ENCODE measurements around the gene ANKRD11. TPM values are rescaled to one million over a fixed set of nuclear protein-coding genes. Genes with fewer than 3 reads are reported as not detected.

Gene ANKRD11
- polyA plus RNA-seq: 10 to 100 TPM; 48.4 to 86.7 (median 65.5) TPM
- long read RNA-seq, donor 1: 0 reads
- long read RNA-seq, donor 2, partial matches to known transcripts: 0 of 1 reads
- long read RNA-seq, donor 2, other reads (novel, unspliced or antisense): 0 of 1 reads
- long read RNA-seq, donor 3, transcript ANKRD11-219 (1 exons, 2,239 nt): major isoform, 18 of 51 reads
- long read RNA-seq, donor 3, partial matches to known transcripts: 30 of 51 reads
- long read RNA-seq, donor 3, other reads (novel, unspliced or antisense): 0 of 51 reads
- long read RNA-seq, donor 4: 0 reads
- long read RNA-seq, donor 5, partial matches to known transcripts: 0 of 6 reads
- long read RNA-seq, donor 5, other reads (novel, unspliced or antisense): 0 of 6 reads
- long read RNA-seq, donor 6, partial matches to known transcripts: 2,609 of 5,132 reads
- long read RNA-seq, donor 6, other reads (novel, unspliced or antisense): 2,522 of 5,132 reads
- long read RNA-seq, donor 7, transcript ANKRD11-219 (1 exons, 2,239 nt): major isoform, 9 of 19 reads
- long read RNA-seq, donor 7, partial matches to known transcripts: 7 of 19 reads
- long read RNA-seq, donor 7, other reads (novel, unspliced or antisense): 0 of 19 reads
- long read RNA-seq, donor 8, partial matches to known transcripts: 0 of 1 reads
- long read RNA-seq, donor 8, other reads (novel, unspliced or antisense): 0 of 1 reads
- long read RNA-seq, donor 9, partial matches to known transcripts: 0 of 1 reads
- long read RNA-seq, donor 9, other reads (novel, unspliced or antisense): 0 of 1 reads
- long read RNA-seq, donor 10, transcript ANKRD11-219 (1 exons, 2,239 nt): major isoform, 5 of 28 reads
- long read RNA-seq, donor 10, partial matches to known transcripts: 22 of 28 reads
- long read RNA-seq, donor 10, other reads (novel, unspliced or antisense): 0 of 28 reads

- Histone ChIP-seq H3K27me3 (ENCODE audit: control insufficient read depth in 3 of 3, insufficient read depth in 3 of 3, low read length in 3 of 3) (no peaks in the 10 kb centered on the region), H3K27ac (ENCODE audit: low read depth in 1 of 3, low read length in 2 of 3) (peak within 1 kb of the TSS; percentile 84 to 98 (median 92)), H3K4me3 (ENCODE audit: low read depth in 1 of 3, low read length in 3 of 3) (peak within 1 kb of the TSS; percentile 68 to 99 (median 80)), H3K9me3 (ENCODE audit: control insufficient read depth in 2 of 2, insufficient read depth in 1 of 2, low read depth in 1 of 2, low read length in 1 of 2) (no peaks in the 10 kb centered on the region), H3K4me1 (ENCODE audit: control insufficient read depth in 3 of 3, insufficient read depth in 2 of 3, low read depth in 1 of 3, low read length in 2 of 3) (peaks cover 11 to 27% (median 15%) of the 10 kb centered on the region in 3 donors), H3K36me3 (ENCODE audit: control insufficient read depth in 3 of 3, insufficient read depth in 2 of 3, low read depth in 1 of 3, low read length in 3 of 3) (peaks cover 0 to 25% (median 0%) of the 10 kb centered on the region in 3 donors)
- DNase-seq (peak; percentile 99 to 100), FAIRE-seq (no peak)
- WGBS, 3 donors: 0% methylated on average over 73 to 96 of the region's 96 CpGs
Observed at GRCh38 chr16:89490439-89491237, at the start of gene ANKRD11. Gene ANKRD11, minus strand, starts transcription at chr16:89490561. Its CDS starts 173,542 bp downstream, at chr16:89317019.

- no peak for FAIRE-seq
- H3K36me3 ChIP-seq (ENCODE audit: control insufficient read depth in 3 of 3, insufficient read depth in 2 of 3, low read depth in 1 of 3, low read length in 3 of 3): peaks cover 13 to 85% (median 14%) of the 10 kb centered on the region in 3 donors
- H3K27me3 ChIP-seq (ENCODE audit: control insufficient read depth in 3 of 3, insufficient read depth in 3 of 3, low read length in 3 of 3): no peaks in the 10 kb centered on the region
- H3K4me1 ChIP-seq (ENCODE audit: control insufficient read depth in 3 of 3, insufficient read depth in 2 of 3, low read depth in 1 of 3, low read length in 2 of 3): peaks cover 0 to 7% (median 0%) of the 10 kb centered on the region in 3 donors
- no peak for DNase-seq
- 91 to 95% (median 95%) methylated on average over 12 of the region's 12 CpGs for WGBS, 3 donors
- no peak overlapping the region for H3K4me3 ChIP-seq (ENCODE audit: low read depth in 1 of 3, low read length in 3 of 3)
- H3K27ac ChIP-seq (ENCODE audit: low read depth in 1 of 3, low read length in 2 of 3): no peak overlapping the region
- no peaks in the 10 kb centered on the region for H3K9me3 ChIP-seq (ENCODE audit: control insufficient read depth in 2 of 2, insufficient read depth in 1 of 2, low read depth in 1 of 2, low read length in 1 of 2)
Observed at GRCh38 chr16:89538286-89538685, 47.9 kb upstream of the ANKRD11 start.

GRCh38 chr16:89537549-89537925 is 47.2 kb upstream of the ANKRD11 start:
- Histone ChIP-seq H3K4me3 (ENCODE audit: low read depth in 1 of 3, low read length in 3 of 3) (no peak overlapping the region), H3K9me3 (ENCODE audit: control insufficient read depth in 2 of 2, insufficient read depth in 1 of 2, low read depth in 1 of 2, low read length in 1 of 2) (no peaks in the 10 kb centered on the region), H3K36me3 (ENCODE audit: control insufficient read depth in 3 of 3, insufficient read depth in 2 of 3, low read depth in 1 of 3, low read length in 3 of 3) (peaks cover 14 to 90% (median 15%) of the 10 kb centered on the region in 3 donors), H3K4me1 (ENCODE audit: control insufficient read depth in 3 of 3, insufficient read depth in 2 of 3, low read depth in 1 of 3, low read length in 2 of 3) (peaks cover 0 to 7% (median 0%) of the 10 kb centered on the region in 3 donors), H3K27ac (ENCODE audit: low read depth in 1 of 3, low read length in 2 of 3) (no peak overlapping the region), H3K27me3 (ENCODE audit: control insufficient read depth in 3 of 3, insufficient read depth in 3 of 3, low read length in 3 of 3) (no peaks in the 10 kb centered on the region)
- 90 to 91% (median 91%) methylated on average over 7 of the region's 7 CpGs for WGBS, 3 donors
- FAIRE-seq: no peak
- no peak for DNase-seq

GRCh38 chr16:89536886-89537548 is 46.7 kb upstream of the ANKRD11 start:
- Histone ChIP-seq H3K9me3 (ENCODE audit: control insufficient read depth in 2 of 2, insufficient read depth in 1 of 2, low read depth in 1 of 2, low read length in 1 of 2) (no peaks in the 10 kb centered on the region), H3K36me3 (ENCODE audit: control insufficient read depth in 3 of 3, insufficient read depth in 2 of 3, low read depth in 1 of 3, low read length in 3 of 3) (peaks cover 17 to 91% (median 18%) of the 10 kb centered on the region in 3 donors), H3K4me3 (ENCODE audit: low read depth in 1 of 3, low read length in 3 of 3) (no peak overlapping the region), H3K4me1 (ENCODE audit: control insufficient read depth in 3 of 3, insufficient read depth in 2 of 3, low read depth in 1 of 3, low read length in 2 of 3) (peaks cover 0 to 7% (median 0%) of the 10 kb centered on the region in 3 donors), H3K27me3 (ENCODE audit: control insufficient read depth in 3 of 3, insufficient read depth in 3 of 3, low read length in 3 of 3) (no peaks in the 10 kb centered on the region), H3K27ac (ENCODE audit: low read depth in 1 of 3, low read length in 2 of 3) (peak overlapping the region in 1 of 3 donors; percentile 87)
- WGBS, 3 donors: 85 to 91% (median 87%) methylated on average over 36 of the region's 36 CpGs
- DNase-seq (no peak), FAIRE-seq (no peak)

GRCh38 chr16:89536371-89536770 is 46.0 kb upstream of the ANKRD11 start:
- Histone ChIP-seq H3K27me3 (ENCODE audit: control insufficient read depth in 3 of 3, insufficient read depth in 3 of 3, low read length in 3 of 3) (no peaks in the 10 kb centered on the region), H3K9me3 (ENCODE audit: control insufficient read depth in 2 of 2, insufficient read depth in 1 of 2, low read depth in 1 of 2, low read length in 1 of 2) (no peaks in the 10 kb centered on the region), H3K4me3 (ENCODE audit: low read depth in 1 of 3, low read length in 3 of 3) (no peak overlapping the region), H3K27ac (ENCODE audit: low read depth in 1 of 3, low read length in 2 of 3) (peak overlapping the region in 1 of 3 donors; percentile 87), H3K36me3 (ENCODE audit: control insufficient read depth in 3 of 3, insufficient read depth in 2 of 3, low read depth in 1 of 3, low read length in 3 of 3) (peaks cover 18 to 91% (median 21%) of the 10 kb centered on the region in 3 donors), H3K4me1 (ENCODE audit: control insufficient read depth in 3 of 3, insufficient read depth in 2 of 3, low read depth in 1 of 3, low read length in 2 of 3) (peaks cover 0 to 7% (median 0%) of the 10 kb centered on the region in 3 donors)
- FAIRE-seq: no peak
- 5 to 50% (median 34%) methylated on average over 8 to 14 of the region's 24 CpGs for whole genome bisulfite sequencing, 3 donors
- DNase-seq: peak in 1 of 2 donors; percentile 71

- Histone ChIP-seq H3K4me1 (ENCODE audit: control insufficient read depth in 3 of 3, insufficient read depth in 2 of 3, low read depth in 1 of 3, low read length in 2 of 3) (peaks cover 0 to 7% (median 0%) of the 10 kb centered on the region in 3 donors), H3K4me3 (ENCODE audit: low read depth in 1 of 3, low read length in 3 of 3) (no peak overlapping the region), H3K9me3 (ENCODE audit: control insufficient read depth in 2 of 2, insufficient read depth in 1 of 2, low read depth in 1 of 2, low read length in 1 of 2) (no peaks in the 10 kb centered on the region), H3K27me3 (ENCODE audit: control insufficient read depth in 3 of 3, insufficient read depth in 3 of 3, low read length in 3 of 3) (no peaks in the 10 kb centered on the region), H3K36me3 (ENCODE audit: control insufficient read depth in 3 of 3, insufficient read depth in 2 of 3, low read depth in 1 of 3, low read length in 3 of 3) (peaks cover 18 to 96% (median 21%) of the 10 kb centered on the region in 3 donors), H3K27ac (ENCODE audit: low read depth in 1 of 3, low read length in 2 of 3) (peak overlapping the region in 2 of 3 donors; percentile 30 to 65)
- DNase-seq (peak in 1 of 2 donors; percentile 33), FAIRE-seq (no peak)
- WGBS, 3 donors: 44 to 60% (median 54%) methylated on average over 11 of the region's 11 CpGs
Observed at GRCh38 chr16:89534252-89534756, 43.9 kb upstream of the ANKRD11 start.

- Histone ChIP-seq H3K9me3 (ENCODE audit: control insufficient read depth in 2 of 2, insufficient read depth in 1 of 2, low read depth in 1 of 2, low read length in 1 of 2) (no peaks in the 10 kb centered on the region), H3K27ac (ENCODE audit: low read depth in 1 of 3, low read length in 2 of 3) (no peak overlapping the region), H3K36me3 (ENCODE audit: control insufficient read depth in 3 of 3, insufficient read depth in 2 of 3, low read depth in 1 of 3, low read length in 3 of 3) (peaks cover 11 to 96% (median 27%) of the 10 kb centered on the region in 3 donors), H3K4me3 (ENCODE audit: low read depth in 1 of 3, low read length in 3 of 3) (no peak overlapping the region), H3K4me1 (ENCODE audit: control insufficient read depth in 3 of 3, insufficient read depth in 2 of 3, low read depth in 1 of 3, low read length in 2 of 3) (peaks cover 0 to 7% (median 0%) of the 10 kb centered on the region in 3 donors), H3K27me3 (ENCODE audit: control insufficient read depth in 3 of 3, insufficient read depth in 3 of 3, low read length in 3 of 3) (no peaks in the 10 kb centered on the region)
- 88 to 95% (median 94%) methylated on average over 30 to 31 of the region's 31 CpGs for WGBS, 3 donors
- DNase-seq (no peak), FAIRE-seq (no peak)
Observed at GRCh38 chr16:89531821-89532526, 41.6 kb upstream of the ANKRD11 start.

Measured in small intestine (tissue), 16 donors.